Left ventricle myocardium inferior (tissue), 1 donor: ENCODE data around the gene PLEKHM3. TPM values are rescaled to one million over a fixed set of nuclear protein-coding genes. Genes with fewer than 3 reads are reported as not detected.

Experiments used
- DNase-seq: peaks from one replicate; pipeline ENCODE4 v3.0.0-alpha.2; 2020
- H3K27ac ChIP-seq: fragments of 200-600 bp; replicated peaks from 2 replicates; pipeline ENCODE4 v1.8.0; 2021
- H3K27me3 ChIP-seq: fragments of 200-600 bp; 2 replicates; pipeline ENCODE4 v1.8.0; 2021; ENCODE audit warnings: low read depth
- H3K36me3 ChIP-seq: fragments of 200-600 bp; 2 replicates; pipeline ENCODE4 v1.8.0; 2021
- H3K4me1 ChIP-seq: fragments of 200-600 bp; 2 replicates; pipeline ENCODE4 v1.8.0; 2021
- H3K4me3 ChIP-seq: fragments of 200-600 bp; 2 replicates; pipeline ENCODE4 v1.8.0; 2021; ENCODE audit warnings: mild to moderate bottlenecking, moderate library complexity
- H3K9me3 ChIP-seq: fragments of 200-600 bp; replicated peaks from 2 replicates; pipeline ENCODE4 v1.8.0; 2021
- intact Hi-C: fragments of 100-400 bp; cut with micrococcal nuclease; formaldehyde crosslinking; loops from one replicate; pipeline ENCODE4 v1.11.0; 2022
- total RNA-seq: library from RNA; stranded (reverse); fragmentation: NEBNext Ultra II Directional; extraction: Animal tissue kit (Norgen Biotek cat#: 25700); gene quantifications from one replicate; pipeline ENCODE4 v1.2.1, GENCODE V29; 2021
- TF ChIP-seq, protein P1 (sequence below): fragments of 200-600 bp; IDR thresholded peaks from 2 replicates; pipeline ENCODE4 v1.8.0; 2021; ENCODE audit warnings: antibody characterized with exemption, mild to moderate bottlenecking, borderline replicate concordance
- donor health status: DM: no; HTN: yes; CAD: no; lungs with severe emphysema.

PLEKHM3 gene
- total RNA-seq, 1 donor from 2014 or later, result 12.9 TPM

DNA sequence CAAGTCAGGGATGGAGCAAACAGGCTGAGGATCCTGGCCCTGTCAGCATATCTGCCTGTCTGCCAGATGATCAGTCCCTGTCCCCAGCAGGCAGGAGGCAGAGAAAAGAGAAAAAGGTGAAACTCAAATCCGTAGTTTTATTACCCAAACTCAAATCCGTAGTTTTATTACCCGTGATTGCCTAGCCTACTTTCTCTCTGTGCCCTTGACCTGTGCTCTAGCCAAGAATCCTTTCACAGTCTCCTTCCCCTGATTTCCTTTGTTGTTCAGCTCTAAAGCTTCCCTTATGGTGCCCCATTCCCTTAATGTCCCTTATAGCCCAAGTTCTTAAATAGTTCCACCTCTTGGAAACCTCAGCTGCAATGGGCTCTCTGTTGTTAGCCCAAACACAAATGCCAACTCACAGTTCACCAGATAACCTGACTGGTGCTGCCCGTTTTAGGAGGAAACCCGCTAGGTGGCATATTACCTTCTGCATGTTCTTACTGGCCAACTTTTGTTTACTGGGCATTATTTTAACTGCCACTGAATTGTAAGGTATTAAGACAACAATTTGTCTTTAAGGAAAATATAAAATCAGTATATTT, 130.0 kb downstream of the PLEKHM3 start:
- Histone ChIP-seq H3K9me3 (no peaks in the 10 kb centered on the region), H3K4me1 (peaks cover 43% of the 10 kb centered on the region), H3K4me3 (no peak overlapping the region), H3K27ac (no peak overlapping the region), H3K27me3 (no peaks in the 10 kb centered on the region), H3K36me3 (no peaks in the 10 kb centered on the region)
- TF ChIP-seq, protein P1, sequence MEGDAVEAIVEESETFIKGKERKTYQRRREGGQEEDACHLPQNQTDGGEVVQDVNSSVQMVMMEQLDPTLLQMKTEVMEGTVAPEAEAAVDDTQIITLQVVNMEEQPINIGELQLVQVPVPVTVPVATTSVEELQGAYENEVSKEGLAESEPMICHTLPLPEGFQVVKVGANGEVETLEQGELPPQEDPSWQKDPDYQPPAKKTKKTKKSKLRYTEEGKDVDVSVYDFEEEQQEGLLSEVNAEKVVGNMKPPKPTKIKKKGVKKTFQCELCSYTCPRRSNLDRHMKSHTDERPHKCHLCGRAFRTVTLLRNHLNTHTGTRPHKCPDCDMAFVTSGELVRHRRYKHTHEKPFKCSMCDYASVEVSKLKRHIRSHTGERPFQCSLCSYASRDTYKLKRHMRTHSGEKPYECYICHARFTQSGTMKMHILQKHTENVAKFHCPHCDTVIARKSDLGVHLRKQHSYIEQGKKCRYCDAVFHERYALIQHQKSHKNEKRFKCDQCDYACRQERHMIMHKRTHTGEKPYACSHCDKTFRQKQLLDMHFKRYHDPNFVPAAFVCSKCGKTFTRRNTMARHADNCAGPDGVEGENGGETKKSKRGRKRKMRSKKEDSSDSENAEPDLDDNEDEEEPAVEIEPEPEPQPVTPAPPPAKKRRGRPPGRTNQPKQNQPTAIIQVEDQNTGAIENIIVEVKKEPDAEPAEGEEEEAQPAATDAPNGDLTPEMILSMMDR, result no peak
- intact Hi-C loops, result no loop called here
- no peak for DNase-seq

DNA sequence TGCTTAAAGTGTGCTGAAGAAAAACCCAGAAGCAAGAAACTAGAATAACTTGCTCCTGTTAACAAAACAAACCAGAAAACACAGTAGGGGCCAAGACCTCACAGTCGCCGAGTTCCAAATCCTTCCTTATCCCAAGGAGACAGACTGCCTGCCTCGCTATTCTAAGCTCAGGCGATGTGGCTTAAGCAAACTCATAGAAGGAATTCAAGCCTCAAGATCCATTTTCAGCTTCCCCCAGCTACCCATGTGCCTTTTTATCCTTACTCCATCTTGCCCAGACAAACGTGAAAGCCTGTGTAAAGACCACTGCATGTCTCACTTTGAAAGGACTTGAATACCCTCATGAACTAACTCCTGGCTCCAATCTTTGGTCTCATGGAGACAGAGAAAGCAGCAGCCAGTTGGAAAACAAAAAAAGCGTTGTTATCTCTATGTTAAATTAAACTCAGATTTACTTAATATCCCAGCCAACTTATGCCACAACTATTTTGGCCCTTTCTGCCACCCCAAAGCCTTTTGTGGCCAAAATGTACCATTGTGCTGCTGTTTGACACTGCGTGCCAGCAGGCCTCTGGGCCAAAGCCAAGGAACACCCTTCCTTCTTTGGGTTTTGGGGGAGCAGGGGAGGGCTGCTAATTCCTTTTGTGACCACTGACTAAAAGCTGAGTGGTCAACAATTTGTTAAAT, 132.5 kb downstream of the PLEKHM3 start:
- Histone ChIP-seq H3K4me3 (no peak overlapping the region), H3K27ac (no peak overlapping the region), H3K4me1 (peaks cover 46% of the 10 kb centered on the region), H3K36me3 (no peaks in the 10 kb centered on the region), H3K27me3 (no peaks in the 10 kb centered on the region), H3K9me3 (no peaks in the 10 kb centered on the region)
- intact Hi-C loops, result no loop called here
- DNase-seq, result no peak
- TF ChIP-seq, protein P1, result no peak

DNA sequence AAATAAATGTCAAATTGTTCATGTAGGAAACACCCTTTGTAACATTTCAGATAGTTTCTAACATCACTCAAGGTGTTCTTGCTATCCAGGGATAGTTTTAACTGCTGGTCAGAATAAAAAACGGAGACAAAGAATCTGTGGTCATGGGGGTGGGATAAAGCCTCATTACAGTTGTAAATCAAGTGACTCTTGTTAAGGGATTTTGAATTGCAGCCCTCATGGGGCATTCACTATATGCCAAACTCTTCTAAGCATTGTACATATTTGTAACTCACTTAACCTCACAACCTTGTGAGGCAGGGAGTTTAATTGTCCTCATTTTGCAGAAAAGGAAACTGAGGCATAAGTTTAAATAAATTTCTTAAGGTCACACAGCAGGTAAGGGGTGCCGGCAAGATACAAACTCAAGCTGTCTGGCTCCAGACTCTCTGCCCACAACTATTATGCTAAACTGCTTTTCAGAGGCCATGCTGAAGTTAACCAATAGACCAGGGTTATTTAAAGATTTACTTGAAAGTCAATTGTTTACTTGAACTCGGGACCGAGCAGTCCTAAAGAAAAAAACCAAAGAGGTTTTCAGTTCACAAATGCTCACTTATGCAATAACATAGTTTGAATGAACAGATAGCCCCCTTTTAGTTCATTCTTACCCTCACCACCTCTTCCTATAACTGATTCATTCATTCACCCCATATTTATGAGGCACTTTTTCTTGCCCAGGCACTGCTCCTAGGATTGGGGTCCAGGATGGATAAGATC, 134.1 kb downstream of the PLEKHM3 start:
- intact Hi-C loops, result no loop called here
- peaks cover 55% of the 10 kb centered on the region for H3K4me1 ChIP-seq

DNA sequence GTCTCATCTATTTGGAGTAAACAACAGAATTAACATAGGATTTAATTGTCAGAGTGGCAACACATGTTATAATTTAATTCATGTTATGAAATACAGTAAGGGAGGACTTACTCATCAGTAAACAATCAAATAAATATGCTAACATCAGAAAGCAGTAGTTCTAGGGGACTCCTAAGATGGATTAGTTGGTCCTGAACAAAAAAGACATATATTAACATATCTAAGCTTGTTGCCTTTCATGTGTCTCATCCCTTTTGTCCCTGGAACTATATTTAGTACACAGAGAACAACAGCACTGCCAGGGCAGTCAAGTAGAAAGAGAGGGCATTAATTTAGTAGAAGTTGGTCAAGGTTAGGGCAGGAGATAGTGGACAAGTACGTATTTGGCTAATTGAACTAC, 137.8 kb downstream of the PLEKHM3 start:
- no peaks in the 10 kb centered on the region for H3K27me3 ChIP-seq
- peak overlapping the region; percentile 62 for H3K27ac ChIP-seq
- TF ChIP-seq, protein P1, result no peak
- no peaks in the 10 kb centered on the region for H3K36me3 ChIP-seq
- intact Hi-C loops, result no loop called here
- no peak for DNase-seq
- no peaks in the 10 kb centered on the region for H3K9me3 ChIP-seq
- no peak overlapping the region for H3K4me3 ChIP-seq
- peaks cover 33% of the 10 kb centered on the region for H3K4me1 ChIP-seq

More for the DNA sequence above, 134.1 kb downstream of the PLEKHM3 start:
- H3K4me3 ChIP-seq, result no peak overlapping the region
- no peaks in the 10 kb centered on the region for H3K9me3 ChIP-seq
- TF ChIP-seq, protein P1, result no peak
- no peak for DNase-seq
- H3K36me3 ChIP-seq, result no peaks in the 10 kb centered on the region
- H3K27me3 ChIP-seq, result no peaks in the 10 kb centered on the region
- no peak overlapping the region for H3K27ac ChIP-seq

DNA sequence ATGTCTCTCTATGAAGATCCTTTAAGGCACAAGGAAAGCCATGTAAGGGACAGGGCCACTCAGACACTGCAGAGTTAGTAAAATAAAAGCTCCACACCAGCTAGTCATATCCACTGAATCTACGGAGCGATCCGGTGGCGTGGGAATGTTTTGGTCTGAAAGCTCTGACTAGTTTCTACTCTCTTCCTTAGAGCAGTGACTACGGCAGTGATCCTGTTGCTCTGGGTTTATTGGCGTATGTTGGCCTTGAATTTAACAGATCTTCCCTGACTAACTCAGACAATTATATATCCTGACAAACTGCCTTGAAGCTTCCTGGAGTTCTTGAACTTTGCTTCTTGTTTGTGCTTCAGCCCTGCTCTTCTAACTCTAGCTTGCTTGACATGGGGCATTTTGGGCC, 140.3 kb downstream of the PLEKHM3 start:
- H3K4me1 ChIP-seq, result peaks cover 26% of the 10 kb centered on the region
- no peak overlapping the region for H3K4me3 ChIP-seq
- TF ChIP-seq, protein P1, result no peak
- no peaks in the 10 kb centered on the region for H3K36me3 ChIP-seq
- no peak overlapping the region for H3K27ac ChIP-seq
- intact Hi-C loops, result no loop called here
- H3K27me3 ChIP-seq, result no peaks in the 10 kb centered on the region
- no peaks in the 10 kb centered on the region for H3K9me3 ChIP-seq
- DNase-seq, result no peak
